Measurements from ENCODE around the gene CPPED1.

CPPED1 gene

DNA sequence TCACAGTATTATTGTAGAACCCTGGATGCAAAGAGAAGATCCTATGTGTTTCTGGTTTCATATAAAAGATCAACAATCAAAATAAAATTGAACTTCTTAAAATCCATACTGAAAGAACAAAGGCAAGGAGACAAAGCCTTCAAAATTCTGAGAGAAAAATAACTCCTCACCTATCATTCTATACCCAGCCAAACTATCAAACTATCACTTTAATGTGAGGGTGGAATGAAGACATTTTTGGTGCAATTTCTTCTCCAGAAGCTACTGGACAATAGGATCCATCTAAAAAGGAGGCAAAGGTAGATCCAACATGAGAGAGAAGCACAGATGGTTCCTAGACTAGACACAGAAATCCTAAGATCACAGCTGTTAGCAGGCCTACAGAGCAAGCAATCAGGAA, 71.1 kb downstream of the CPPED1 start:
- peaks cover 11% of the 10 kb centered on the region for H3K9me3 ChIP-seq (ENCODE audit: control insufficient read depth, low read length)
- H3K79me1 ChIP-seq (replicated peaks; ENCODE audit: low read length, poor library complexity, severe bottlenecking), result peaks cover 7% of the 10 kb centered on the region
- H2BK5ac ChIP-seq (ENCODE audit: low read depth, low read length, poor library complexity, severe bottlenecking), result no peak overlapping the region
- no peak overlapping the region for H2BK120ac ChIP-seq (ENCODE audit: low read depth, low read length)
- H3K27ac ChIP-seq (ENCODE audit: low read length, poor library complexity, severe bottlenecking), result no peak overlapping the region
- no peak overlapping the region for H3K23ac ChIP-seq (ENCODE audit: low read length in 2 of 2)
- no peak overlapping the region for H4K8ac ChIP-seq (ENCODE audit: low read length)
- no peak overlapping the region for H3K9ac ChIP-seq (ENCODE audit: low read length)
- no peak for DNase-seq
- no peak overlapping the region for H2AFZ ChIP-seq (ENCODE audit: low read depth, low read length)
- no peak overlapping the region for H3K18ac ChIP-seq (ENCODE audit: low read depth in 1 of 2, low read length in 2 of 2)
- no peak overlapping the region for H3K4me3 ChIP-seq (ENCODE audit: insufficient read depth in 1 of 2, low read depth in 1 of 2, low read length in 2 of 2)
- peaks cover 0 to 5% of the 10 kb centered on the region in 2 experiments for H3K36me3 ChIP-seq (ENCODE audit: control insufficient read depth in 1 of 2, insufficient read depth in 2 of 2, low read depth in 1 of 2, low read length in 2 of 2)
- no peak overlapping the region for H2BK15ac ChIP-seq (ENCODE audit: low read depth, poor library complexity, severe bottlenecking)
- peaks cover 9% of the 10 kb centered on the region for H3K4me1 ChIP-seq (ENCODE audit: control insufficient read depth, insufficient read depth, low read depth, low read length)
- H3K27me3 ChIP-seq (ENCODE audit: control insufficient read depth in 1 of 2, insufficient read depth in 1 of 2, low read length in 2 of 2), result no peaks in the 10 kb centered on the region
- no peak overlapping the region for H3K14ac ChIP-seq (ENCODE audit: low read length in 2 of 2)
- H4K91ac ChIP-seq (ENCODE audit: low read length), result no peak overlapping the region
- H3K4me2 ChIP-seq (ENCODE audit: low read length, poor library complexity, severe bottlenecking), result no peak overlapping the region
- H3K4ac ChIP-seq (ENCODE audit: low read depth in 1 of 2, low read length in 2 of 2), result no peak overlapping the region
- H2BK12ac ChIP-seq (ENCODE audit: low read length in 2 of 2), result no peak overlapping the region
- no peak overlapping the region for H2AK5ac ChIP-seq (ENCODE audit: low read length, severe bottlenecking)

DNA sequence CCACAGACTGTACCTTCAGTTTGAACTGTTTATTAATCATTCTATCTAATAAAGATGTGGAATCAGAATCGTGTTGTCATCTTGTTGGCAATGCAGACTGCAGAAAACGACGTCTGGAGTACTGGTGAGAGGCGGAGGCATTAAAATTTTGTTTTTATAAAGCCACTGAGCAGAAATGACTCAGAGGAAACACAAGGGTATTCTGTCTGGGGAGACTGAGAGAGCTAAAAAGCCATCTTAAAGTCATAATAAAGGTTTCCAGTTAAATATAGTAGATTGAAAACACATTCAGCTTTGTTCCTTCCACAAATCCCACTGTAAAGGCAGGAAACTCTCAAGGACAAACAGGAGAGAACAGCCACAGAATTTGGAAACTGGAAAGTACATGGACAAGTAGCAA, 74.2 kb downstream of the CPPED1 start:
- no peak overlapping the region for H3K4me2 ChIP-seq (ENCODE audit: low read length, poor library complexity, severe bottlenecking)
- no peak overlapping the region for H2AK5ac ChIP-seq (ENCODE audit: low read length, severe bottlenecking)
- no peak overlapping the region for H2AFZ ChIP-seq (ENCODE audit: low read depth, low read length)
- H3K36me3 ChIP-seq (ENCODE audit: control insufficient read depth in 1 of 2, insufficient read depth in 2 of 2, low read depth in 1 of 2, low read length in 2 of 2), result no peaks in the 10 kb centered on the region
- H3K14ac ChIP-seq (ENCODE audit: low read length in 2 of 2), result no peak overlapping the region
- H2BK12ac ChIP-seq (ENCODE audit: low read length in 2 of 2), result no peak overlapping the region
- no peak overlapping the region for H3K18ac ChIP-seq (ENCODE audit: low read depth in 1 of 2, low read length in 2 of 2)
- no peak overlapping the region for H3K4ac ChIP-seq (ENCODE audit: low read depth in 1 of 2, low read length in 2 of 2)
- H3K4me3 ChIP-seq (ENCODE audit: insufficient read depth in 1 of 2, low read depth in 1 of 2, low read length in 2 of 2), result peak overlapping the region in 1 of 2 experiments; percentile 21
- peaks cover 9% of the 10 kb centered on the region for H3K4me1 ChIP-seq (ENCODE audit: control insufficient read depth, insufficient read depth, low read depth, low read length)
- H3K23ac ChIP-seq (ENCODE audit: low read length in 2 of 2), result no peak overlapping the region
- H2BK120ac ChIP-seq (ENCODE audit: low read depth, low read length), result no peak overlapping the region
- 64% methylated on average over 4 of the region's 4 CpGs for WGBS
- peak overlapping the region; percentile 22 for H3K9ac ChIP-seq (ENCODE audit: low read length)
- no peak overlapping the region for H2BK5ac ChIP-seq (ENCODE audit: low read depth, low read length, poor library complexity, severe bottlenecking)
- H4K91ac ChIP-seq (ENCODE audit: low read length), result no peak overlapping the region
- no peak overlapping the region for H4K8ac ChIP-seq (ENCODE audit: low read length)
- H3K27me3 ChIP-seq (ENCODE audit: control insufficient read depth in 1 of 2, insufficient read depth in 1 of 2, low read length in 2 of 2), result no peaks in the 10 kb centered on the region
- H3K79me1 ChIP-seq (replicated peaks; ENCODE audit: low read length, poor library complexity, severe bottlenecking), result peaks cover 11% of the 10 kb centered on the region
- peak overlapping the region; percentile 2 for H3K27ac ChIP-seq (ENCODE audit: low read length, poor library complexity, severe bottlenecking)
- peaks cover 11% of the 10 kb centered on the region for H3K9me3 ChIP-seq (ENCODE audit: control insufficient read depth, low read length)
- no peak overlapping the region for H2BK15ac ChIP-seq (ENCODE audit: low read depth, poor library complexity, severe bottlenecking)
- no peak for DNase-seq

DNA sequence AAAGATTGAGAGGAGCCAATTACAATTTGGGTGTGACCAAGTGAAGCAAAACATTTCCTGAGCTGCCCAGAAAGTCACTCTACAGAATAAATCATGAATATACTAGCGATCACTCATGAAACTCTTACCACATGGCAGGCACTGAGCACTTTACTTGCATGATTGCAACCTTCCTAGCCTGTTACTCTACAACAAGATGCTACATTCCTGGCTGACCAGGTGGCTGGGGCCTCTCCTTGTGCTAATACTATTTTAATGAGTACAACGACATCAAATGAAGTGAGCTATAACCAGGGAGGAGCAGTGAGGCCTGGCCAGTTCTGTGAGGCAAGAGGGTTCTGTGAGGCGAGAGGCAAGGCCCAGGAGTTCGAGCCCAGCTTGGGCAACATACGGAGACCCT, 75.2 kb downstream of the CPPED1 start:
- Histone ChIP-seq H3K27me3 (ENCODE audit: control insufficient read depth in 1 of 2, insufficient read depth in 1 of 2, low read length in 2 of 2) (no peaks in the 10 kb centered on the region), H3K36me3 (ENCODE audit: control insufficient read depth in 1 of 2, insufficient read depth in 2 of 2, low read depth in 1 of 2, low read length in 2 of 2) (no peaks in the 10 kb centered on the region), H3K4ac (ENCODE audit: low read depth in 1 of 2, low read length in 2 of 2) (no peak overlapping the region), H2AFZ (ENCODE audit: low read depth, low read length) (no peak overlapping the region), H2BK120ac (ENCODE audit: low read depth, low read length) (no peak overlapping the region), H2BK12ac (ENCODE audit: low read length in 2 of 2) (no peak overlapping the region), H3K23ac (ENCODE audit: low read length in 2 of 2) (no peak overlapping the region), H3K4me1 (ENCODE audit: control insufficient read depth, insufficient read depth, low read depth, low read length) (peaks cover 11% of the 10 kb centered on the region), H2AK5ac (ENCODE audit: low read length, severe bottlenecking) (no peak overlapping the region), H2BK15ac (ENCODE audit: low read depth, poor library complexity, severe bottlenecking) (no peak overlapping the region), H3K9me3 (ENCODE audit: control insufficient read depth, low read length) (peaks cover 11% of the 10 kb centered on the region), H4K8ac (ENCODE audit: low read length) (no peak overlapping the region), H3K4me3 (ENCODE audit: insufficient read depth in 1 of 2, low read depth in 1 of 2, low read length in 2 of 2) (no peak overlapping the region), H3K14ac (ENCODE audit: low read length in 2 of 2) (no peak overlapping the region), H3K4me2 (ENCODE audit: low read length, poor library complexity, severe bottlenecking) (no peak overlapping the region), H3K9ac (ENCODE audit: low read length) (no peak overlapping the region), H4K91ac (ENCODE audit: low read length) (no peak overlapping the region), H3K27ac (ENCODE audit: low read length, poor library complexity, severe bottlenecking) (no peak overlapping the region), H2BK5ac (ENCODE audit: low read depth, low read length, poor library complexity, severe bottlenecking) (no peak overlapping the region), H3K18ac (ENCODE audit: low read depth in 1 of 2, low read length in 2 of 2) (no peak overlapping the region), H3K79me1 (replicated peaks; ENCODE audit: low read length, poor library complexity, severe bottlenecking) (peaks cover 11% of the 10 kb centered on the region)
- WGBS, result 95% methylated on average over 5 of the region's 5 CpGs
- DNase-seq, result no peak

DNA sequence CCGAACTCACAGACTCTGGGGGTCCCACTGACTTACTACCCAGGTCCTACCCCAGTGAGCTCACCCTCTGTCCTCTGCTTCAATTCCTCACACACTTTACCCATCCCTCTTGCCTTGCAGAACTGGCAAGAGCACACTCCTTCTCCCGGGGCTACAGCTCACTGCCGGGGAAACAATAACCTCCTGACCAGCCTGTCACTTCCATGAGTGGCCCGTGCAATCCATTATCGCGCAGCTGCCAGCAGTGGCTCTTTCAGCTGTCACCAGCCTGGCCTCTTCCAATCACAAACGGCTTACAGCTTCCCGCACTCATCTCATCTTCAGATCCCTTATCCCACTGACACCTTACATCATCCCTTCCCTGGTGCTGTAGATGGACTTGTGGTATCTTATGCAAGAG, 79.5 kb downstream of the CPPED1 start:
- no peak overlapping the region for H3K9ac ChIP-seq (ENCODE audit: low read length)
- no peak overlapping the region for H2AK5ac ChIP-seq (ENCODE audit: low read length, severe bottlenecking)
- no peak overlapping the region for H2BK15ac ChIP-seq (ENCODE audit: low read depth, poor library complexity, severe bottlenecking)
- H2BK12ac ChIP-seq (ENCODE audit: low read length in 2 of 2), result no peak overlapping the region
- H3K79me1 ChIP-seq (replicated peaks; ENCODE audit: low read length, poor library complexity, severe bottlenecking), result peaks cover 3% of the 10 kb centered on the region
- H3K18ac ChIP-seq (ENCODE audit: low read depth in 1 of 2, low read length in 2 of 2), result no peak overlapping the region
- no peak for DNase-seq
- no peaks in the 10 kb centered on the region for H3K36me3 ChIP-seq (ENCODE audit: control insufficient read depth in 1 of 2, insufficient read depth in 2 of 2, low read depth in 1 of 2, low read length in 2 of 2)
- no peak overlapping the region for H2AFZ ChIP-seq (ENCODE audit: low read depth, low read length)
- H3K14ac ChIP-seq (ENCODE audit: low read length in 2 of 2), result no peak overlapping the region
- H2BK5ac ChIP-seq (ENCODE audit: low read depth, low read length, poor library complexity, severe bottlenecking), result no peak overlapping the region
- no peaks in the 10 kb centered on the region for H3K27me3 ChIP-seq (ENCODE audit: control insufficient read depth in 1 of 2, insufficient read depth in 1 of 2, low read length in 2 of 2)
- no peak overlapping the region for H3K4ac ChIP-seq (ENCODE audit: low read depth in 1 of 2, low read length in 2 of 2)
- H3K4me3 ChIP-seq (ENCODE audit: insufficient read depth in 1 of 2, low read depth in 1 of 2, low read length in 2 of 2), result no peak overlapping the region
- no peaks in the 10 kb centered on the region for H3K9me3 ChIP-seq (ENCODE audit: control insufficient read depth, low read length)
- no peak overlapping the region for H3K27ac ChIP-seq (ENCODE audit: low read length, poor library complexity, severe bottlenecking)
- H3K4me2 ChIP-seq (ENCODE audit: low read length, poor library complexity, severe bottlenecking), result no peak overlapping the region
- H4K8ac ChIP-seq (ENCODE audit: low read length), result no peak overlapping the region
- H3K23ac ChIP-seq (ENCODE audit: low read length in 2 of 2), result no peak overlapping the region
- no peak overlapping the region for H4K91ac ChIP-seq (ENCODE audit: low read length)
- H2BK120ac ChIP-seq (ENCODE audit: low read depth, low read length), result no peak overlapping the region
- peaks cover 6% of the 10 kb centered on the region for H3K4me1 ChIP-seq (ENCODE audit: control insufficient read depth, insufficient read depth, low read depth, low read length)
- 91% methylated on average over 8 of the region's 8 CpGs for WGBS

All from mesenchymal stem cell (in vitro differentiated cells and primary cell).